GM12873 (cell line): ENCODE measurements around the gene NUDCD2.

Experiments used
- CTCF ChIP-seq: IDR thresholded peaks from 2 replicates; pipeline ENCODE4 v1.5.1; 2012; ENCODE audit warnings: low read depth, mild to moderate bottlenecking, moderate library complexity, low read length, control low read depth; ENCODE audit not compliant: insufficient read depth; ENCODE audit errors: missing control alignments

NUDCD2 gene

GRCh38 chr5:163448491-163448890 lies 11.4 kb downstream of the NUDCD2 start:
- no peak for TF ChIP-seq CTCF

GRCh38 chr5:163447875-163448274 lies 12.0 kb downstream of the NUDCD2 start:
- no peak for TF ChIP-seq CTCF

GRCh38 chr5:163447191-163447590 lies 12.7 kb downstream of the NUDCD2 start:
- TF ChIP-seq CTCF = no peak

GRCh38 chr5:163445345-163445744 lies 14.6 kb downstream of the NUDCD2 start:
- no peak for TF ChIP-seq CTCF

- no peak for TF ChIP-seq CTCF
Measured at GRCh38 chr5:163444526-163444925, 15.4 kb downstream of the NUDCD2 start.

GRCh38 chr5:163440954-163441353 lies 18.9 kb downstream of the NUDCD2 start:
- TF ChIP-seq CTCF = no peak

- TF ChIP-seq CTCF = no peak
Measured at GRCh38 chr5:163439092-163439425, 20.8 kb downstream of the NUDCD2 start.
